HUDEP-2 (cell line): Measurements from ENCODE around the gene GREB1.

Experiments used
- DNase-seq, 76 experiments: peaks; one replicate each; lab custom pipeline; 2025; ENCODE audit not compliant: unreplicated experiment in 76 of 76; lab: John Stamatoyannopoulos, UW

The GREB1 gene

DNA sequence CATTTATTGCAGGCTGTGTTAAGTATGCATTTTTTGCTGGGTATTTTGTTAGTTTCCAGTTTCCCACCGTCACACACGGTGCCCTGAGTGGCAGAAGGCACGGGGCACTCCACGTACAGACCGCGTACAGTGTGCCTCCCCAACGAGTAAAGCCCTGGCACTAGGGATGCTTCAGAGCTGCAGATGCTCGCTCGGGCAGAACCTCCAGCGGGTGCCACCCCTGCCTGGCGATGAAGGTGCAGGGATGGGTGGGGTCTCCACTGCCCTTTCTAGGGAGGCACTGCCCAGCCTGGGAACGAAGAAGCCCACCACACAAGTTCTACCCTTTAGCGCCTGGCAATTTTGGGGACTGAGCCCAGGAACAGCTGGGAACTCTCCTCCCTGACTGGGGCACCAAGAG lies 4.1 kb downstream of the GREB1 start:
- no peak for DNase-seq

DNA sequence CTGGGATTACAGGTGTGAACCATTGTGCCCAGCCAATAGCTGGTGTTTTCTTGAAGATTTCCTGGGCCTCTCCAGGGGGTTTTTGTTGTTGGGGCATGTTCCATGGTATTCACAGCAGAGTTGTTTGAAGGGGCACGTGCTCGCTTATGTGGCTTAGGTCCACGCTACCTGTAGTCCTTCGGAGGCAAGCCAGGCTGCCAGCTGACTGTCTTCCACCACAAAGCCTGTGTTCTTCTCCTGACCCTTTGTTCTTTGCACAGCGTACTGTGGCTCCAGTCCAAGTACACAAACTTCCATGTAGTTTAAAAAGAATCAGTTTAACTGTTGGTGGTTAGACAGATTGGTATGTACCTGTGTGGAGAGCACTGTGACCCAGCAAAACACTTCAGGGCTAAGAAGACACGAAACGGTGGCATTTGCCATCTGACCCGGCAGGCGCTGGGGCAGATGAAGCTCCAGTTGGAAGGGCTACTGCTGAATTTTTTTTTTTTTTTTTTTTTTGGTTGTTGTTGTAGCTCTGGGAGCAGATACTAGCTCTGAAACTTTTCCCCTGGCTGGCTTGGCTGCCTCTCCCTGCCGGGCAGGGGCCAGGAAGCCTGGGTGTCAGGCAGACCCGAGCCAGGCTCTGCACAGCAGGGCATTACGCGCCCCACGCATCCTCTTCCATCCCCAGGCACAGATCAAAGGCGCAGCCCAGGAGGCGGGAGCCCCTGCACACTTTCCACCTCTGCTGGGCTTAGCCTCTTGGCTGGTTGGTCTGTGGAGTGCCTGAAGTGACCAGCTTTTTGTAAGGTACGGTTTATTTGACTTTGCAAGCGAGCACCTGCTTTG lies 5.7 kb downstream of the GREB1 start:
- no peak for DNase-seq

DNA sequence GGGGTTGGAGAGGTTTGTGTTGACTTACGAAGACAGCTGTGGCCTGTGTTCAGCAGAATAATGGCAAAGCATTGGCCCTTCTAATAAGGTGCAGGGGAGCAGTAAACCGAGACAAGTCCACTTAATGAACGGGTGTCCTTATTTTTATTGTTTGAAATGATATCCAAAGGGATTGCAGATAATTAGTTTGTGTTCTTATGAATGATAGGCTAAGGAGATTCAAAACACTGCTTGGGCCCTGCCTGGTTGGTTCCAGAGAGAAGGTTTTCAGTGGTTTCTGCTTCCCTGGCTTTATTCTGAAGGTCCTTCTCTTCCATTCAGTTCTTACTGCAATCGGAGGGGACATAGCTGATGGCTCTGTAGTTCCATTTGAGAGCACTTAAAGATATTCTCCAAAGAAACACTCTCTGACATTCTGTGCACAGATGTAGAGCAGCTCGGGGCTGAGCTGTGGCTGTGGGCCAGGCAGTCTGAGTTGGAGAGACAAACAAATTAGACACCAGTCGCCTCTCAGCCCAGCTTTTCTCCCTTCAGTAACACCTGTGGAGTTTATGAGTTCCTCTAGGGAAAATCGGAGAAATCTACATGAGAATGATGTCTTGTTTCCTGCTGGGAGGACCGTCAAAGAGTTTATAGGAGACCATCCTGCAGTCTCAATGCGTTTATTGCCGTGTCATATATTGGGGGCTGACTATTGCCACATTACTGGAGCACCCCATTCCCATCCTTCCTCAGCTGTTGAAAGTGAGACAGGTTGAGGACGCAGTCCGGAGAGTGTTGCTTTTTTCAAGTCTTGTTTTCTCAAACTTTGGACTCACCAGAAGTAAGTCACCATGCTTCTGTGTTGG lies 6.5 kb downstream of the GREB1 start:
- no peak for DNase-seq

DNA sequence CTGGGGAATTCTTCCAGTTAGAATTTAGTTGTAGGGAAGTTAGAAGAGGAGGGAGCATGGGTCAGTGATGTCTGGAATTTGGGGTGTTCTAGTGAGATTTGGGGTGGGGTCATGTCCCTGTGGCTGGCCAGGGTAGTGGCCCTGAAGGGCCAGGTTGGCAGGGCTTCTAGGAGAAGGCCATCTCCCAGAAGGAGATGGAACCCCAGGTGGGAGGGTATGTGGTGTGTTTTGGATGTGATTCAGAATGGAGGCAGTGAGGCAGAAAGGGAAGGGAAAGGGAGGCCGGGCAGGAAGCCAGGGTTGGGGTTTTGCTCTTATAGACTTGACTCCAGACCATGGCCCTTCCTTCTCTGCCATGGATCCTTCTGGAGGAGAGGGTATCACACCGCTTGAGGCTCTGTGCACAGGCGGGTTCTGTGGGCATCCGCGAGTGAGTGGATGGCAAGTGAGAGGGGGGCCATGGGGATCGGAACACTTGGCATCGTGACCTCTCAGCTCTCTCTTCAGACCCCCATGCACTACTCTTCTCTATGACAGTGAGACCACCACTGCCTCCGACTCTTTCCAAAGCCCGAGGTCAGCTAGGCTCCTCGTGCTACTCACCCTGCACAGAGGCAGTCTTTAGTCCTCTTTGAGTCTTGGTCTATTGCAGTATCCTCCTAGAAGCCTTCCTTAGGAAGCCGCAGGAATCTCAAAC lies 7.3 kb downstream of the GREB1 start:
- DNase-seq: no peak

DNA sequence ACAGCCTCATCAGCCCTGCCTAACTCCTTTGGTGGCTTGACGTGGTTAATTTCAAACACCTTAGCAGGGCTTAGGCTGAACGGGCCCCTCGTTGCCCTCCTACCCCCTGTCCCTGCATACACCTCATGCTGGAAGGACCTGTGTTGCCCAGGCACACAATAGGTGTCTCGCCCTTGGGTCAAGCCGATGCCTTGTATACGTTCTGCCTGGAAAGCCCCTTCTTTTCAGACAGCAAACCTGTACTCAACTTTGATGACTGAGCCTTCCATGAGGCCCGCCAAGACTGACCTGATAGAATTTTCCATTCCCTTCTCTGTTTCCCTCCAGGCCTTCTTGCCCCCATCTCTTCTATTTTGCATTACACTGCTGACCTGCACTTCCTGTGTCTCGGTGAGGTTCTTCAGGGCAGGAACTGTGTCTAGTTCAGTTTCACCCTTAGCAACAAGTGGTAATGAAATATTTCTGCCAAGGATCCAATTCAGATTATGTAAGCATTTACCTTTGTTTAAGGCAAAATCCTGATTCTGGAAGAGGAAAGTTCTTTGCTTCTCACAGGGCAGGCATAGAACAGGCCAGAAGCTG lies 7.9 kb downstream of the GREB1 start:
- DNase-seq: no peak

DNA sequence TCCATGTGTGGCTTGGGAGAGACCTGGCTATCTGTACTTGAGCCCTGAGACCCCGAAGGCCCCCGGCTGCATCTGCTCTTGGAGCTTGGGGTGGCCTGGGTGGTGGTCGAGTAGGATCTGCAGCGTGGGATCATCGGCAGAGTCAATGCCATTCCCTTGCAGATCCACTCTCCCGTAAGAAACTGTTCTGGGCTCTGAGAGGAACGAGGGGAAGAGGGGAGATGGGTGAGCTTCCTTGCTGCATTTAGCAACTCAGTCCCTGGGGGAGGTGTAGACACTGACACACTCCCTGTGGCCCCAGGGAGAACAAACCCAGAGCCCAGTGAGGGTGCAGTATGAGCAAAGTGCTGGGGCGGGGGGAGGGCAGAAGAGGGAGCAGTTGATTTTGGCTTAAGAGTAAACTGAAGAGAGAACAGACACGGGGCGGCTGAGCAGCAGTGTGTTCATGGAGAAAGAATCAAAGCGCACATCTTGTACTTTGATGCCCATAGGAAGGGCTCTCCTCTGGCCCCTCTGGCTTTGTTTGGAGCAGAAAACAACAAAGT lies 8.5 kb downstream of the GREB1 start:
- no peak for DNase-seq

DNA sequence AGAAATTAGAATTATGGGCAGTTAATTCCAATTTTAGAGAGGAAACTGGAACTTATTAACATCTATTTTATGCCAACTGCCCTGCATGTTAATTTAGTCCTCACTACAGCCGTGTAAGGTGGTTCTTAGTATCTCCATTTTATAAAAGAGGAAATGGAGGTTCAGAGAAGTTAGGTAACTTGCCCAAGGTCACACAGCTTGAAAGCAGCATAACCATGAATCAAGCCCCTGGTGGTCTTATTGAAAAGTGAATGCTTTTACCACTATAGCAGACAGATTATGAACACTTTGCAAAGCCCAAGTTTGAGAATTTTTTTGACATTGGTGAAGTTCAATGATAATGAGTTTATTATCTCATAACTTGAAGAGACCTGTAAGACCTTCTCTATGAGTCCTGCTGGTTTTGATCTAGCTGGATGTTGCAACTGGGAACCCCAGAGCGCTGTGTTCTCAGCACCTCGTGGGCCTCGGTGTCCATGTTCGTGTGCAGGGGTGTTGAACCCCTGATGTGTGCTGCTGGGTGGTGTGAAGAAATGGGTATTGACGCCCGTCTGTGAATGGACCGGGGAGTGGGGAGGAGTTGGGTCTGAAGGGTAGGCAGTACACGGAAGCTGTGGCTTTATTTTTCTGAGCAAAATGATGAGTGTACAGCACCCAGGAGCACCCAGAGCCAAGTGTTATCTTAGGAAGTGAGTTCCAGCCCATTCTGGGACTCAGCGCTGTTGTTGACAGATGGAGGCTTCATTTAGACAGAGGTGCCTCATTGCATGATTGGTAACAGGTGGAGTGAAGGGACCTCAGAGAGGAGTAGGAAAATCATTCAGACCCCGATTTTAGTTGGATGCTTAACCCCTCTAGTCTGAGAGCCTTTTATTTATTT lies 9.7 kb downstream of the GREB1 start:
- DNase-seq: no peak

DNA sequence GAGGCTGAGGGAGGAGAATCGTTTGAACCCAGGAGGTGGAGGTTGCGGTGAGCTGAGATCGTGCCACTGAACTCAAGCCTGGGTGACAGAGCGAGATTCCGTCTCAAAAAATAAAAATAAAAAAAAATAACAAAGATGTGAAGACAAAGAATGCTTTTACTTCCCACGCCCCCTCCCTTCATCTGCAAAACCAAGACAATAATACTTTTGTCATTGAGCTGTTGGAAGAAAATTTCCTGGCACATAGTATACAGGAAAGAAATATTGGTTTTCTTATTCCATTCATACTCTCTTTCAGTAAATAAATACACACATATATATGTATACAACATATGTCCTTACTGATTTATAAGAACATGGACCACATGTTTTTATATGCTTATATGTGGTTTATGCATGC lies 12.2 kb downstream of the GREB1 start:
- DNase-seq: no peak

DNA sequence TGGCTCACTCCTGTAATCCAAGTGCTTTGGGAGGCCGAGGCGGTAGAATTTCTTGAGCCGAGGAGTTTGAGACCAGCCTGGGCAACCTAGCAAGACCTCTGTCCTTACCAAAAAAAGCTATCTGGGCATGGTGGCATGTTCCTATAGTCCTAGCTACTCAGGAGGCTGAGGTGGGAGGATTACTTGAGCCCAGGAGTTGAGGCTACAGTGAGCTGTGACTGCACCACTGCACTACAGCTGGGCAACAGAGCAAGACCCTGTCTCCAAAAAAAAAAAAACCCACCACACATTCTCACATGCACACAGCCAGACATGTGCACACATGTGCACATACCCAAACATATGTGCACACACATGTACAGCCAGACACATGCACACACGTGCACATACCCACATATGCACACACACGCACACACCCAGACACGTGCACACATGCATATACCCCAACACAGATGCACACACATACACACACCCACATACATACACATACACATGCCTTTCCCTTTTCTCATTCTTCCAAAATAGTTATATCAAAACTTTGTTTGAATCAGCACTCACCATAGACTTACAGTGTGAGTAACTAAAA lies 14.2 kb downstream of the GREB1 start:
- no peak for DNase-seq

DNA sequence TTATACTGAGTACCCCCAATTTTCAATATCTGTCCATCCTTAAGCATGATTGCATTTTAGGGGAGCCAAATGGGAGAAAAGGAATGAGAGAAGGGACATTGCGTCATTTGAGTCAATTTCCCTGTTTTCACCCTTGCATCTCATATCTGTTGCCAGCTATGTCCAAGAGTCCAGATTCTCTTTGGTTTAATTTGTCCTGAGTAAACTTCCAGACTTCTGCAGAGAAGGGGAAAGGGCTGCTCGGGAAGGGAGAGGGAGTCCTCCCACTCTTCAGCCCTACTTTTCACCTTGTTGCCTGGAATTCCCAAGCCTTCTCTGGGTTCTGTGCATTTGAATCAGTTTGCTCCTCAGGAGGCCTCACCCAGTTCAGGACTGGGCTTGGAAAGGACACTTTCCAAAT lies 16.5 kb downstream of the GREB1 start:
- no peak for DNase-seq

DNA sequence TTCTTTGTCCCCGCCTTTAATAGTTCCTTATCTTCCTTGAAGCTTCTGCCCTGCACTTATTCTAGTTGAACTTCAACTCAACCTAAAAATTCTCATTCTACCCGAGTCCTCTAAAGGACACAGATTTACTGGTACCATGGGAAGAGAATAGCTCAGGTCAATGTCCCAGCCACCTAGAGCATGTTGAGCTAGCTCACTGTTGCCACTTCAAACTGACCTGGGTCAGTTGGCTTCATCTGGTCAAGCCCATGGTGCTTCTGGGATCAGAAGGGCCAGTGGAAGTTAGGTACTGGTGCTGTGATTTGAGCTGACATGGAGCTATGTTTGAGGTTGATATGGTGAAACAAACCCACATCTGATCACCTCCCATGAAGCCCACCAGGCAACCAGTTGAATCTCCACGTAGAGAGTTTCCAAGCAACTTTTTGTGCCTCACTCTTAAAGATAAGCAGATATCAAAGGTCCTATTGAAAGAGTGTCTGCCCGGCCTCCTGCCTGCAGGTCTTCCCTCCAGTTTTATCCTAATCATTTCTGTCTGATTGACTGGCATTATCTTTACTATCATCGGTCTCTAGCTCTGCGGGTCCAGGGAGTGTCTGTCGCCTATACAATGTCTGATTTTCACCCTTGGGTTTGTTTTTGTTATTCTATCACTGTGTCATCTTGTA lies 17.2 kb downstream of the GREB1 start:
- no peak for DNase-seq

DNA sequence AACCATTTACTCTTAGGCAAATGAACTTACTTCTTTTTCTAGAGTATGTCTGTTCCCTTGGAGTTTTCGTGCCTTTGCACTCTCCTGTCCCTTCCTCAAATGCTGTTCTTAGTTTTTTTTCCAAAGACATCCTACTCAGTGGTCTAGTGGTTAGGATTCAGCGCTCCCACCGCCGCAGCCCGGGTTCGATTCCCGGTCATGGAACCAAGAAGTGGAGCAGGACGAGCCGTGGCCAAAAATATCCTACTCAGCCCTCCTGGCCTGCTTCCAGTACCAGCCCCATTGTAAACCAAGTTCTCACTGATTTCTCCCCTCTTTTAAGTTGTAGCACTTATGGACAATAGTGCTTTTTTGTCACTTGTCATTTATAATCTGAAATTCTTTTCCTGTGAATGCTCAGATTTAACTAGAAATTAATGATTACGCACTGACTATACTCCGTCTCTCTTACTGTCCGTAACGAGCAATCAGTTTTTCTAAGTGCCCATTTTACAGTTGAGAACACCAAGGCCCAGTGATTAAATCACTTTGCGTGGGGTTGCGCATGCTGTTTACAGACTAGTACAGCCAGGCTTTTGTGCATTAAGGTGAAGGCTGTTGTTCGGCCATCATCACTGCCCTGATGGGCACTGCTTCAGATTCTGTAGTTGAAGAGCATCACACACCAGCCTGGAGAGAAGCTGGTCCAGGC lies 17.9 kb downstream of the GREB1 start:
- no peak for DNase-seq

DNA sequence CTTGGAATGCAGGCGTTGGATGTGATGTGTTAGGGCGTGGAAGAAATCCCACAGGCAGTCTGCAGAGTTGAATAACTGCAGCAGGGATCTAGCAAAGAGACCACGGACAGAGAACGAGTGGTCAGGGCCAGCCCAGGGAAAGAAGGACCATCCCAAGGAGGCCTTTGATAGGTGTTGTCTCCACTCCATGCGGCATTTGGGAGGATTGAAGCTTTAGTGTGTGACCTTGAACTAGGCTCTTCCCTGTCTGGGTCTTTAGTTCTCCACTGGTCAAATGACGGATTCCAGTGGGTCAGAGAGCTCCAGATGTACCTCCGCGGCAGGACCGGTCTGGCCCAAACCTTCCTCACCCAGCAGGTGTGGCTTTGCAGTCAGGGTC lies 18.4 kb downstream of the GREB1 start:
- DNase-seq: no peak

DNA sequence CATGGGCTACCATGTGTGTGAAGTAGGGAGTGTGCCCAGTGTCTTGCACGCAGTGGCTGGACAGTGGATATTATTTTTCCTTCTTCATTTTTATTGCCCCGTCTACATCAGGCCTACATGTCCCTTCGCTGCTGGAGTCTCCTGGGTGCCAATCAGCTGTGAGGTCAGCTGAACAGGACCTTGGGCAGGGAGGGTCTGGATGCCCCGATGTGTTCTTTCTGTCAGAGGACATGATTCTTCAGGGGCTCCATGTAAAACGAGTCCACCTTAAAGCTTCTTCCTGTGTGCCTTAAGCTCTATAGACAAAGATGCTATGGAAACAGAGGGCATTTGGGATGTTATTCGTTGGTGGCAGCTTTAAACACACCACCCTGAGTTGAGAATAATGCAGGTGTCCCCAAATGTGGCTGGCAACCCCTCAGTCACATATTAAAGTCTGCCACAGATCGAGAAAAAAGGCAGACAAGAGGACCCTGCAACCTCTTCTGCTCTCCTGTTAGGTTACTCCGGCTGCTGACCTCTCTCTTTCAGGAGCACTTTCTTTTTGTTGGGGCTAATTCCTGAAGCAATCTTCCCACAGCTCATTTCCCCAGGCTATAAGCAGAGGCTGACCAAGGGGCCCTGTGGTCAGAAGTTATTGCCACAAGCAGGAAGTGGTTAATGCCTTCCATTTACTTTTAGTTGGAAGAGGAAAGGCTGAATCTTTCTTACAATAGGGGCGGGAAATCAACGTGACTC lies 20.0 kb downstream of the GREB1 start:
- no peak for DNase-seq

DNA sequence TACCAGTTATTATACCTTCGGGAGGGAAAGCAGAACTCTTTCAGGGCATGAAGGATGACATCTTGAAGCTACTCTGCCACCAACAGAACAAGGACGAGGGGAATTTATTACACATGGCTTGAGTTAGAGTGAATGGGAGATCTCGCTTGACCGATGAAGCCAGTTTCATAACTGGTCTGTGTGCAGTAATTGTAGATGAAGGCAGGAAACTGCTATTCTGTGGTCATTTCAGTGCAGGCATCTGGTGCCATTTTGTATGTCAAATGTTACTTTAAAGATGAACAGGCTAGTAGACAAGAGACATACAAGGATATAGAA lies 20.5 kb downstream of the GREB1 start:
- DNase-seq: no peak

DNA sequence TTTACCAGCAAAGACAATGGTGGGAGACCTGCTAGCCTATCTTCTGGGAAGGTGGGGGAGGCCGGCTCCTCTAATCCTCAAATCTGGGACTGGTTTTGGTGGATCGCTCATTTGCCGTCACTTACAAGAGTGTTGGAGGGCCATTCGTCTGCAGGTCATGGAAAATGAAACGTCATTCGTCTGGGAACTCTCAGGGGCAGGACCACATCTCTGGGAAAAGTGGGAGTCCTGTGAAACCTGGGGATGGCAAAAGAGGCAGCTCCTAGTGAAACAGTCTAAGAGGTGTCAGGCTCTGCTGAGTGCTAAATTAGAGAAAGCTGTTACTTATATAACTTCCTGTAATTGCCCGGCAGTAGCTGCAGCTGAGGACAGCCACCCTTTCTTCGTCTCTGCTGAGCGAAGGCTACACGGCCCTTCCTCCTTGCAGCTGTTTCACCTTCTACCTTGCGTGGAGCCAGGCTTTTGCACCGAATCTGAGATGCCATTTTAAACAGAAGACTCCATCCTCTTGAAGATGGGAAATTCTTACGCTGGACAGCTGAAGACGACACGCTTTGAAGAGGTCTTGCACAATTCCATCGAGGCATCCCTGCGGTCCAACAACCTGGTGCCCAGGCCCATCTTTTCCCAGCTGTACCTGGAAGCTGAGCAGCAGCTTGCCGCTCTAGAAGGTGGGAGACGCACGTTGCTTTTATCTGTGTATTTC lies 22.4 kb downstream of the GREB1 start:
- no peak for DNase-seq

DNA sequence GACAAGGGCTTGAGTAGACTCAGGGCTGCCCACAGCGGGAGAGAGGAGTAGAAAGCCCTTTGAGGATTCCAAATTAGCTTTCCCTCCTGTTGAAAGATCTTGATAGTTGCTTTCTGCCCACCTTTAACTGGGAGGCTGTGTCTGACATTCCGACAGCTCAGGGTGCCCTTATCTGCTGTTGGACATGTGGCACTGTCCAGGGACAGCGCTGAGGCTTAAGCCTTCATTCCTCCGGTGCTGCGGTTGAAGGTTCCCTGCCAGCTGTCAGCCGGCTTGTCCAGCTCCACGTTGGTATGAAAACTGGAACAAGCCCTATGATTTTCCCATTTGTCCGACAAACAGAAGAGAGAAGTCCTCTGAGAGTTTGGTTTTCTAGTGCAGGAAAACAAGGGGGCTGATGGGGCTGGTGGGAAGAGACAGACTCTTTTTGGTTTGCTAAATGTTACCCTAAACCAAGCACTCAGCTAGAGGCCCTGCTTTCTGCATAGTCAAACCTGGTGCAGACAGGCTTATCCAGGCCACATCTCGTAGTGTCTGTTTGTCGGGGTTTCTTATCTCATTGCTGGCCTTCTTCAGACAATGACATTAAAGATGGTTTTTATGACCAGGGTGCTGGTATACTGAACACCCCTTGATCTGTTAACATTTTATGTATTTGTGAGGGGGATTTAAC lies 24.5 kb downstream of the GREB1 start:
- no peak for DNase-seq
